ENCODE results near the gene FASTKD3. TPM values are rescaled to one million over a fixed set of nuclear protein-coding genes. Genes with fewer than 3 reads are reported as not detected.

Gene FASTKD3
- total RNA-seq, 1 donor from 2014 or later, result 8.1 TPM

- DNase-seq (ENCODE audit: low read depth) (no peak), FAIRE-seq (no peak)
- Mint-ChIP-seq H3K4me1 (ENCODE audit: low read depth, unreplicated experiment) (peaks cover 7% of the 10 kb centered on the region), H3K4me3 (ENCODE audit: unreplicated experiment) (no peak overlapping the region), H3K36me3 (ENCODE audit: low read depth, unreplicated experiment) (peaks cover 27% of the 10 kb centered on the region), H3K27me3 (ENCODE audit: low read depth, unreplicated experiment) (no peaks in the 10 kb centered on the region), H3K27ac (ENCODE audit: unreplicated experiment) (no peak overlapping the region), H3K9me3 (ENCODE audit: unreplicated experiment) (peaks cover 2% of the 10 kb centered on the region)
- Histone ChIP-seq H3K27ac (ENCODE audit: low read depth, low read length) (peak overlapping the region; percentile 6), H2AFZ (ENCODE audit: low read depth, low read length) (no peak overlapping the region), H3K9ac (ENCODE audit: low read length) (no peak overlapping the region), H3K4me2 (ENCODE audit: low read length) (no peak overlapping the region), H3K4me1 (ENCODE audit: insufficient read depth, low read length) (no peaks in the 10 kb centered on the region), H3K36me3 (ENCODE audit: insufficient read depth, low read length) (peaks cover 20% of the 10 kb centered on the region), H3K79me2 (ENCODE audit: insufficient read depth, low read length) (no peaks in the 10 kb centered on the region), H3K4me3 (ENCODE audit: insufficient read depth, low read depth, low read length) (no peak overlapping the region), H3K27me3 (ENCODE audit: insufficient read depth, low read length) (no peaks in the 10 kb centered on the region), H4K20me1 (ENCODE audit: insufficient read depth, low read length) (no peaks in the 10 kb centered on the region), H3K9me3 (ENCODE audit: insufficient read depth, low read depth, low read length) (no peaks in the 10 kb centered on the region)
- TF ChIP-seq EZH2 (IDR thresholded peaks at IDR 0.05; ENCODE audit: insufficient read depth, low read length), result no peak
- no peak for TF ChIP-seq CTCF (IDR thresholded peaks at IDR 0.05; ENCODE audit: insufficient read depth, low read depth, low read length)
Measured at GRCh38 chr5:7902666-7903625, 34.1 kb upstream of the FASTKD3 start.

GRCh38 chr5:7902201-7902600, 33.4 kb upstream of the FASTKD3 start:
- H3K4me2 ChIP-seq (ENCODE audit: low read length), result no peak overlapping the region
- no peak for DNase-seq (ENCODE audit: low read depth)
- H3K27me3 Mint-ChIP-seq (ENCODE audit: low read depth, unreplicated experiment), result no peaks in the 10 kb centered on the region
- FAIRE-seq, result no peak
- no peak overlapping the region for H3K27ac Mint-ChIP-seq (ENCODE audit: unreplicated experiment)
- no peaks in the 10 kb centered on the region for H3K9me3 ChIP-seq (ENCODE audit: insufficient read depth, low read depth, low read length)
- peaks cover 2% of the 10 kb centered on the region for H3K9me3 Mint-ChIP-seq (ENCODE audit: unreplicated experiment)
- TF ChIP-seq EZH2 (IDR thresholded peaks at IDR 0.05; ENCODE audit: insufficient read depth, low read length) (no peak), CTCF (IDR thresholded peaks at IDR 0.05; ENCODE audit: insufficient read depth, low read depth, low read length) (no peak)
- H3K27ac ChIP-seq (ENCODE audit: low read depth, low read length), result peak overlapping the region; percentile 6
- H3K36me3 Mint-ChIP-seq (ENCODE audit: low read depth, unreplicated experiment), result peaks cover 21% of the 10 kb centered on the region
- no peak overlapping the region for H3K4me3 Mint-ChIP-seq (ENCODE audit: unreplicated experiment)
- peaks cover 23% of the 10 kb centered on the region for H3K36me3 ChIP-seq (ENCODE audit: insufficient read depth, low read length)
- no peaks in the 10 kb centered on the region for H3K27me3 ChIP-seq (ENCODE audit: insufficient read depth, low read length)
- H2AFZ ChIP-seq (ENCODE audit: low read depth, low read length), result no peak overlapping the region
- H3K4me1 Mint-ChIP-seq (ENCODE audit: low read depth, unreplicated experiment), result peaks cover 7% of the 10 kb centered on the region
- H3K9ac ChIP-seq (ENCODE audit: low read length), result no peak overlapping the region
- H3K4me3 ChIP-seq (ENCODE audit: insufficient read depth, low read depth, low read length), result no peak overlapping the region
- no peaks in the 10 kb centered on the region for H4K20me1 ChIP-seq (ENCODE audit: insufficient read depth, low read length)
- no peaks in the 10 kb centered on the region for H3K79me2 ChIP-seq (ENCODE audit: insufficient read depth, low read length)
- no peaks in the 10 kb centered on the region for H3K4me1 ChIP-seq (ENCODE audit: insufficient read depth, low read length)
